ENCODE measurements around the gene MARCHF2.

Gene MARCHF2

DNA sequence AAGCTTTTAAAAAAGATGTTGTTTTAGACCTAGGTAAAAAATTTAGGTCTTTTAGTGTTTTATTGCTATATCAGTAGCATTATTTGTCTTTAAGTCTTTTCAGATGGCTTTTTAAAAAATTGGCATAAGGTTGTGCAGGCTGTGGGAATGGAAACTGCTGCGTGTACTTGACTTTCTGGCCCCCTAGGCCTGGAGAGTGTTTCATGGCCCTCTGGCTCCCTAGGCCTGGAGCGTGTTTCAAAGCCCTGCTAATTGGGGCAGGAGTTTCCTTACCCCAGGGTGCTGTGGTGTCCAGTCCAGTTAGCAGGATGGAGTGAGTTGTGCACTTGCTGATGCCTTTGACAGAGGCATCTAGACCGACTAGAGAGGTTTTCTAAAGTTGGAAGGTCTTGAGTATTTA, 65.5 kb downstream of the MARCHF2 start:
- DNase-seq (ENCODE audit: low spot score): no peak

- no peak for DNase-seq (ENCODE audit: low spot score)
These were observed 68.1 kb downstream of the MARCHF2 start for GRCh38 chr19:8481201-8481600.

DNA sequence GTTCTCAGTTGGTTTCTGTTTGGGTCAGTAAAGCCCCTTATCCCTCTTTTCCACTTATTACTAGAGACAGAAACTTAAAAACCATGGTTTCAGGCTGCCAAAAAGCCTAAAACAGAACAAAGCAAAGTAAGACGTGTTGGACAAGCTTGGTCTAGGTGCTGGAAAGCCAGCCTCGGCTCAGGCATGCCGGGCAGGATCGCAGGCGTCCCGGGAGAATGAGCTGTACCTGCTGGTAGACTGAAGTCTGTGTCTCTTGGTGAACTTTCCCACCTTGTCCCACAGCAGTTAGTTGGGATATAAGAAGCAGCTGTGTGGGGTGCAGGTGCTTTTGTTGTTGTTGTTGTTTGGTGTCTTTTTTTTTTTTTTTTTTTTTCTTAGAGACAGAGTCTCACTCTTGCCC, 68.5 kb downstream of the MARCHF2 start:
- DNase-seq (ENCODE audit: low spot score): no peak

DNA sequence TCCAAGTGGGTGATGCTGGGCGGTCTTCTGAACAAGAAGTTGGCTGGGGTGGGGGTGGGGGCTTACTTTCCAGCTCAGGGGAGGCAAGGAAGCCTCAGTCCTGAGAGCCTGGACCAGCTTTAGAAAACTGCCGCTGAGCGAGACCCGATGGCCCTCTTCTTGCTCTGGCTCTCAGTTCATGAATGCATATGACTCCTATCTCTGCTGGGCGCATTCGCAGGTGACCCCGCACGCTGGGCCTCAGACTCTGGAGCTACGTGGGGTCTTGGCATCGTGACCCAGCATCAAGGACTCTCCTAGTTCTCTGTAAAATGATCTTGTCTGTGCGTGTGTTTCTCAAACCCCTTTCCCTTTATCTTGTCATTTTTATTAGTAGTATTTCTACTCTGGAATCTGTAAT, 69.6 kb downstream of the MARCHF2 start:
- no peak for DNase-seq (ENCODE audit: low spot score)

- DNase-seq (ENCODE audit: low spot score): no peak
These were observed 70.1 kb downstream of the MARCHF2 start for GRCh38 chr19:8483165-8483564.

DNA sequence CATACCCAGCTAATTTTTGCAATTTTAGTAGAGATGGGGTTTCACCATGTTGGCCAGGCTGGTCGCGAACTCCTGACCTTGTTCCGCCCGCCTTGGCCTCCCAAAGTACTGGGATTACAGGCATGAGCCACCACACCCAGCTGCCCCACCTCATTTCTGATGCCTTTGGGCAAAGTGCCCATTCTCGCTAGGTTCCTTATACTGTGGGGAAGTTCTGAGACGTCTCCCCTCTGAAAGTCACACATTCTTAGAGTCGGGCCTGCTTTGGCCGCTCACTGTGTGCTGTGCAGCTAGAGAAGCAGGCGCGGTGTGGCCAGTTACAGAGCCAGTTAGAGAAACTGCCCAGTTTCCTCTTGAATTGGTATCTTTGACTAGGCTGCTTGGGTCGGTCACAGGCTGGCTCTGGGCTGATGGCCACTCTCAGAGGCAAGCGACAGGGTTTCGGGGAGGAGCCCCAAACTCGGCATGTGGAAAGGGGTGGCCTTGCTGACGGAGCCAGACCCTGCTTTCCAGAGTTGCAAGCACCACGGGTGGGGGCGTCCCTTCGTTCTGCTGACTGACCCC, 71.3 kb downstream of the MARCHF2 start:
- DNase-seq (ENCODE audit: low spot score): no peak

- DNase-seq (ENCODE audit: low spot score): no peak
These were observed 72.7 kb downstream of the MARCHF2 start for GRCh38 chr19:8485561-8486371.

- no peak for DNase-seq (ENCODE audit: low spot score)
These were observed 73.6 kb downstream of the MARCHF2 start for GRCh38 chr19:8486661-8487136.

- no peak for DNase-seq (ENCODE audit: low spot score)
These were observed 74.2 kb downstream of the MARCHF2 start for GRCh38 chr19:8487137-8487851.

DNA sequence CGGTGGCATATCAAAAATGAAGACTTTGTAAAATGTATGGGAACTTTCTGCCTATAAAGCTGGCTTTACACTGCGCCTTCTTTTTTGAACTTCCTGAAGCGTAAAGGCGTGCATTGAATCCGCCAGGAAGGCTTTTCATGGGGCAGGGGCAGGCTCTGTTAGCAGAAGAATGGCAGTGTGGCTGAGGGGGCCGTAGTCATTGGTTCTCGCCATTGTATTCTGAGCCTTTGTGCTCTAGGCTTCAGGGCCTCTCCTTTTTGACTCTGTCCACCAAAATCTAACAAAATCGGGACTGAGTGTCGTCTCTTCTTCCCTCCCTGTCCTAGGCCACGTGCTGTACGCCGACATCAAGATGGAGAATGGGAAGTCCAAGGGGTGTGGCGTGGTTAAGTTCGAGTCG, 75.3 kb downstream of the MARCHF2 start:
- no peak for DNase-seq (ENCODE audit: low spot score)

All from iPS-NIHi11 (cell line).